Activated CD4-positive, alpha-beta T cell treated with anti-CD3 and anti-CD28 coated beads, Interleukin-2, Interleukin-4, amounts not matched to agents 100 ng/mL and 50 ng/mL, durations not matched to agents 16 hours and 8 hours (primary cell): ENCODE measurements around the gene SGCD.

ENCODE experiments used
- DNase-seq: peaks from one replicate; pipeline ENCODE4 v3.0.0-alpha.2; 2020; ENCODE audit warnings: low spot score

SGCD gene

DNA sequence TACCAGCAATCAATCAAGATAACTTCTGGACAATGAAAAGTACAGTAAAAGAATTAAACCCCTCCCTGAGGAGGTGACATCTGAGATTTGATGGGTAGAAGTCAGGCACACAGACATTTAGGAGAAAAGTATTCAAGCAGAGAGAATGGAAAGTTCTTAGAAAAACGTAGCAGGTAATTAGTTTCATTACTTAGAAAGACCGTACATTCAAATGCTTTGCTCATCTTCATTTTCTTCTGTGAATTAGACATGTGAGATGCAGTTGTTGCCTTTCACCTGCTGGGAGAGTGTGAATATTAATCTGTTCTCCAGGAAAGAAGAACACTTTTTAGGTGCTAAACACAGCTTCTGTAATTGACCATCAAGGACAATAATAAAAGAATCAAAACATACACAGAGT, 451.8 kb downstream of the SGCD start:
- DNase-seq, result no peak

DNA sequence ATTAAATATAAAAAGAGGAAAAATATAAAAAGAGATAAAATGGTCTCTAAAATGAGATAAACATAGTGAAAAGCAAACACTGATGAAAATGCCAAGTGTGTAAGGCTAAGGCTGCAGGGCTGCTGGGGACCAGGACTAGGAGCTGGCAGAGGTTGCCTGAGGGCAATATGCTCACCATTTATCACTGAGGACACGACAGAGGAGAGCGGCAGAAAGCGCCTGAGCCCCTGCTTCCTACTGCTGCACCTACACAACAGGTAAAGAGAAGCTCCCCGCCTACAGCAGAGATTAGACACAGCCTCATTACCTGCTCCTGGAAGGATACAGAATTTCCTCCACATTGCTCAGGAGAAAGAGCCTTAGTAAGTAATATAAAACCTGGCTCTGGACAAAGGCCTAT, 452.5 kb downstream of the SGCD start:
- DNase-seq, result no peak

DNA sequence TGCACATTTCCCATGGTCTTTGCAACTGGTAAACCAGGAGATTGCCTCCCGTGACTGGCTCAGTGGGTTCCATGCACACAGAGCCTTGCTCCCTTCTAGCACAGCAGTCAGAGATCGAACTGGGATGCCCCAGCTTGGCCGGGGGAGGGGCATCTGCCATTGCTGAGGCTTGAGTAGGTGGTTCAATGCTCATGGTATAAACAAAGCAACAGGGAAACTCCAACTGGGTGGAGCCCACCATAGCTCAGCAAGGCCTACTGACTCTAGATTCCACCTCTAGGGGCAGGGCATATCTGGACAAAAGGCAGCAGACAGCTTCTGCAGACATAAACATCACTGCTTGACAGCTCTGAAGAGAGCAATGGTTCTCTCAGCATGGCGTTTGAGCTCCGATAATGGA, 456.1 kb downstream of the SGCD start:
- no peak for DNase-seq

DNA sequence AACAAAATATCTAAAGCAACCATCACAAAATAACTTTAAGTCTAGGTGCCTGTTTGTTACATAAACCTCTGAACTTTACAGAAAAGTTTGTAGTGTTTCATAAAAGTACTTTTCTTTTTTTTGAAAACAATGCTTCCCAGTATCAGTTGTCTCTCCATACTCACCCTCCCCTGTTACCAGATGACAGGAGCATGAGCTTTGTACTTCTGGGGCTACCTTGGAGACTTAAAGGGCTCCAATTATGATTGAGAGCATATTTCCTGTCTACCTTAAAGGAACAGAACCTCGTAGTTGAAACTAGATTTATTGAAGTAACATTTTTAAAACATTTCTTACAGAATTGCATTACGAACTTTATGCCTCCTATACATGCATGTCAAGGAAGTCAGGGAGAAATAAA, 467.7 kb downstream of the SGCD start:
- no peak for DNase-seq

DNA sequence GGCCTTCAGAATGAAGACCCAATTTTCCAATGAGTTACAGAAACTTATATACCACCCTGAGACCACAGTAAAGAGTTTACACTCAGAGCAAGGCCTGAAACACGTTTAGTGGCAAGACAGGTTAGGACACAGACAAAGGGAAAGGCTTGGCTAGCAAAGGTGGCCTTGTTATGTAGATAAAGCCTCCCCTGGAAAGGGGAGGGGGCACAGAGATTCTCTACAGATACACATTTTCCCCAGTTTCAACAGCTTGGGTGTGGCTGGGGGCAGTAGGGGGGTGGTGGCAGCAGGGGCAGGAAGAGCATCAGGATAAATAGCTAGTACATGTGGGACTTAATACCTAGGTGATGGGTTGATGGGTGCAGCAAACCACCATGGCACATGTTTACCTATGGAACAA, 471.2 kb downstream of the SGCD start:
- no peak for DNase-seq

DNA sequence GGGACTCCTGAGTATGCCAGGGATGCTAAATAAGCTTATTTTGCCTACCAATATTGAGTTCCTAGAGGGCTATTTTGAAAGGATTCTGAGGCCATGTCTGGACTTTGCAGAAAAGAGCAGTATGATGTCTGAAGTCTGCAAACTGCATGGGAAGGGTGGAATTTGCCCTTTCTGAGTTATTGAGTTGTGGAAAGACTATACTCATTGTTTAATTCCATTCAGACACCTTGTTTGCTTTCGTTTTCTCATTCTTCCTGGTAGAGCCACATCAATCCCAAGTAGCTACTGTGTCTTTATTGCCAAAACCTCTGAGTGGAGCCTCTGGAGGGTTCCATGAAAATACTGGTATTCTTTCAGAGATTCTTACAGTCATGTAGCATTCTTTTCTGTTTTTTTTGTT, 472.2 kb downstream of the SGCD start:
- DNase-seq, result no peak

DNA sequence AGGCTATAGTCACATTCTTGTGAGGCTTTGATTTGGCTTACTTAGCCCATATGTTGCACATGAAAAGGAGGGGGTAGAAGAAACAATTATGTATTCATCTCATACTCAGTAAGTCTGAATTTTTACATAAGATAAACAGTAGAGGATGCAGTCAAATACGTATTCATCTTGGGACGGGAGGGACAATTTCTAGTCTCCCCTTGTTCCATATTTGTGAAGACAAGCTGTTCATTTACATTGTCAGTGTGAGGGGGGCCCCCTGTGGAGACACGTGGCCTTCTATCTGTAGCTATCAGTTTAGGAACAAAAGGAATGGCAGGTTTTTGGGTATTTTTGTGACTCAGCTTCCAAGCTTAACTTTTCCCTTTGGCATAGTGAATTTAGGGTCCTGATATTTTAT, 474.0 kb downstream of the SGCD start:
- no peak for DNase-seq

DNA sequence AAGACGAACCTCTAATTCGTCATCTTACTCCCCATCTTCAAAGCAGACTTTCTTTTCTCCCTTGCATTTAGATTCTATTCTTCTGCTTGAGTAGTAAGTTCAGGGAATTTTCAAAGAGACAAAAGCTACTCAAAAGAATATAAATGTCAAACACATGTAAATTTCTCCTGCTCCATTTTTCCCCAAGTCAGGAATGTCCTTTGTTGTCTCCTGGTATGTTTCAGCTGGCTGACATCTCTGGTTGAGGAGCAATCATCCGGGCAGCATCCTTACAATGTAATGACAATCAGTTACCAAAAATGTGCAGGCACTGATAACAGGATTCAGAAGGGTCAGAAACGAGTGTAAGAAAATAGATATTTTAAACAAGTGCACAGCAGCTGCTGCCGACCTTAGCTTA, 475.5 kb downstream of the SGCD start:
- no peak for DNase-seq

DNA sequence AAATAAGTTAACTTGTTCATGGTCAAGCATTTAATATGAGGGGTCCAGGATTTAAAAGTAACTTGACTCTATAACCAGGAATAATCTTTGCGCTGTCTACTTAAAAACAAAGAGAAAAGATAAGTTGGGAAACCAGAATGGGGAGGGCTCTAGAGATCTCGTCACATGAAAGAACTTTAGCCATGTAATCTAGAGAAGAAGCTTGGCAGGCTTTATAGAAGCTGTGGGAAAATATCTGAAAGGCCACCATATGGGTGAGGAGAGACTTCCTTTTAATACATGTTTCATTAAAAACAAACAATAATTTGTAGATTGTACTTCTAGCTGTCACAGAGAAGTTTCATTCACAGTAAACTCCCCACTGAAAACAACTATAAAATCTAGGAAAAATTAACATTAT, 476.4 kb downstream of the SGCD start:
- DNase-seq, result no peak

DNA sequence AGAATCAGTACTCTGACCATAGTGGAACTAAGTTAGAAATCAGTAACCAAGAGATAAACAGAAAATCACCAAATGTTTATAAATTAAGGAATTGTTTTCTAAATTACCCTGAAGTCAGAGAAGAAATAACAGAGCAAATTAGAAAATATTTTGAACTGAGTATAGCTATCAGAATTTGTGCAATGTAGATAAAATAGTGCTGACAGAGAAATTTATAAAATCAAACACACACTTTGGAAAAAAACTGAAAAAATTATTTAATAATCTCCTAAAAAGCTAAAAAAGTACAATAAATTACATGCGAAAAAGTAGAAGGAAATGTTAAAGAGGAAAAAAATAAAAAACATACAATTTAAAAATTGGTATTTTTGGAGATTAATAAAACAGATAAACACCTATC, 486.0 kb downstream of the SGCD start:
- no peak for DNase-seq

DNA sequence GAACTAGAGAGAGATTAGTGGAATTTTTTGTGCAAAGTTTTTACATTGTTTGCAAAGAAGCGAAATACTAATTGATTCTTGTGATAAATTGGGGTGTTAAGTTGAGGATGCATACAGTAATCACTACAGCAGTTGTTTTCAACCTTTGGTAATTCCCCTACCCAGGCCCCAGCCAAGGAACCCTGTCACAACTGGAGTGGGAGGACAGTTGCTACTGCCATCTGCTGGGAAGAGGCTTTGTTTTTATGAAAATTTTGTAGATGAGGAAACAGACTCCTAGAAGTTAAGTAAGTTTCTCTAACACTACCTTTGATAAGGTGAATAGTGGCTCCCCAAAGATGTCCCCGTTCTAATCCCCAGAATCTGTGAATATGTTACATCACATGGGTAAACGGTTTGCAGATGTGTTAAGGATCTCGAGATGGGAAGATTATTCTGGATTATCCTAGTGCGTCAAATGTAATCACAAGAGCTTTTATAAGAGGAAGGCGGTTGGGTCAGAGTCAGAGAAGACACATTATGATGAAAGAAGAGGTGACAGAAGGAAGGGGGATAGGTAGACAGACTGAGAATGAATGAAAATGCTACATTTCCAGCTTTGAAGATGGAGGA, 489.1 kb downstream of the SGCD start:
- DNase-seq, result peak; percentile 31
